ENCODE measurements around the gene GPR55. TPM values are rescaled to one million over a fixed set of nuclear protein-coding genes. Genes with fewer than 3 reads are reported as not detected.

Gene GPR55
- total and polyA plus RNA-seq, 3 donors from 2014 or later, result 10.9 to 14.7 (median 12.3) TPM

GRCh38 chr2:230902180-230902899 lies 22.7 kb downstream of the GPR55 start:
- no peaks in the 10 kb centered on the region for H3K36me3 ChIP-seq (ENCODE audit: low read depth, missing control alignments)
- TF ChIP-seq, protein P1, sequence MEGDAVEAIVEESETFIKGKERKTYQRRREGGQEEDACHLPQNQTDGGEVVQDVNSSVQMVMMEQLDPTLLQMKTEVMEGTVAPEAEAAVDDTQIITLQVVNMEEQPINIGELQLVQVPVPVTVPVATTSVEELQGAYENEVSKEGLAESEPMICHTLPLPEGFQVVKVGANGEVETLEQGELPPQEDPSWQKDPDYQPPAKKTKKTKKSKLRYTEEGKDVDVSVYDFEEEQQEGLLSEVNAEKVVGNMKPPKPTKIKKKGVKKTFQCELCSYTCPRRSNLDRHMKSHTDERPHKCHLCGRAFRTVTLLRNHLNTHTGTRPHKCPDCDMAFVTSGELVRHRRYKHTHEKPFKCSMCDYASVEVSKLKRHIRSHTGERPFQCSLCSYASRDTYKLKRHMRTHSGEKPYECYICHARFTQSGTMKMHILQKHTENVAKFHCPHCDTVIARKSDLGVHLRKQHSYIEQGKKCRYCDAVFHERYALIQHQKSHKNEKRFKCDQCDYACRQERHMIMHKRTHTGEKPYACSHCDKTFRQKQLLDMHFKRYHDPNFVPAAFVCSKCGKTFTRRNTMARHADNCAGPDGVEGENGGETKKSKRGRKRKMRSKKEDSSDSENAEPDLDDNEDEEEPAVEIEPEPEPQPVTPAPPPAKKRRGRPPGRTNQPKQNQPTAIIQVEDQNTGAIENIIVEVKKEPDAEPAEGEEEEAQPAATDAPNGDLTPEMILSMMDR (IDR thresholded peaks at IDR 0.05), result peak; percentile 40 to 54 (median 48)
- no peak for TF ChIP-seq POLR2A (IDR thresholded peaks at IDR 0.05)
- no peak overlapping the region for H3K27ac ChIP-seq
- peak; percentile 67 for DNase-seq
- intact Hi-C loops (cut with DNase I; ENCODE audit: low total_unique reads), result loop anchor here (10.0 kb wide), 1 partner anchor 82 kb away; no protein-coding TSS in a partner anchor
- WGBS, 2 donors, result 59 to 67% methylated on average over 7 to 8 of the region's 8 CpGs
- H3K4me1 ChIP-seq, result no peaks in the 10 kb centered on the region
- no peaks in the 10 kb centered on the region for H3K27me3 ChIP-seq
- no peak overlapping the region for H3K4me3 ChIP-seq
- H3K9me3 ChIP-seq, result no peaks in the 10 kb centered on the region

DNA sequence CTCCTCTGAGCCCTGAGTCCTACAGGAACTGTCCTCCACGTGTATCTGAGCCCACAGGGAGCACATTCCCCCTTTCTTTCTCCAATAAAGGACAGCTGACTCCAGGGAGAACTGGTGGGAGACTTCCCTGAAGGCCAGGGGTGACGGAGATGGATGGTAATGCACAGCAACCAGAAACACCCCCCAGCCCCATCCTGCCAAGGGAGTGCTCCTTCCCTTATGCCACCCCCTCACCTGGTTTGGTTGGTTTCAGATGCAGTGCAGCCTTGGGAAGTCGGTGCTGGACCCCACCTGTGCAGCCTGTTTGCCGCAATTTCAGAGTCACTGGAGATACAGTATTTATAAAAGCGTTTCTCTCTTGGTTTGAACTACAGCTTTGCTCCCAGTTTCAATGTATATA lies 24.0 kb downstream of the GPR55 start:
- no peak for TF ChIP-seq POLR2A (IDR thresholded peaks at IDR 0.05)
- TF ChIP-seq, protein P1 (IDR thresholded peaks at IDR 0.05), result no peak
- no peaks in the 10 kb centered on the region for H3K9me3 ChIP-seq
- intact Hi-C loops (cut with DNase I; ENCODE audit: low total_unique reads), result loop anchor here (10.0 kb wide), 1 partner anchor 84 kb away; no protein-coding TSS in a partner anchor
- no peak overlapping the region for H3K27ac ChIP-seq
- no peaks in the 10 kb centered on the region for H3K4me1 ChIP-seq
- no peak overlapping the region for H3K4me3 ChIP-seq
- H3K27me3 ChIP-seq, result no peaks in the 10 kb centered on the region
- no peaks in the 10 kb centered on the region for H3K36me3 ChIP-seq (ENCODE audit: low read depth, missing control alignments)
- 81 to 87% methylated on average over 5 of the region's 5 CpGs for WGBS, 2 donors
- DNase-seq, result no peak

DNA sequence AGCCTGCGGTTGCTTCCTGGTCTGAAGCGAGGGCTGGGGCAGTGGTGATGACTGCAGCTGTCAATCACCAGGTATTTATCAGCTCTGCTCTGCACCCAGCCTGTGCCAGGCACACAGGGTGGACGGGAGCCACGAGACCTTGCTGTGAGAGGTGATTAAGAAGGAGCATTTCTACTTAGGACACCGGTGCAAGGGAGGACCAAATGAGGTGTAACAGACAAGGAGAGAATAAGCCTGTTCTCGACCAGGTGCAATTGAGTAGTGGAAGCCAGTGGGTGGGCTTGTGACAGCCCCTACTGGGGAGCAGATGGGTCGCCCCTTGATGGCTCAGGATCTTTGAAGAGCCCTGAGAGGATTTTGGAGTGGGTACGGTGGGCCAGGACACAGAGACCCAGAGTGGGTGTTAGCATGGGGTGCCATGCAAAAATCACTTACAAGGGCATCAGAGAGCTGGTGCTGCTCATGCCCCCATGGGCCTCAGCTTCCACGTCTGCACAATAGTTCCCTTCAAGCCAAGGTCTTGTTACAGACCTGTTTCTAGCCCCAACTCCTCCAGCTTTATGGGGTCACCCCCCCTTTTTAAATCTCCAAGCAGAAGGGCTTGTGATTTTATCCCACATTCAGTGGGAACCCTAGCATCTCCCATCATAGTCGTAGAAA lies 24.6 kb downstream of the GPR55 start:
- intact Hi-C loops (cut with DNase I; ENCODE audit: low total_unique reads), result loop anchor here (10.0 kb wide), 1 partner anchor 84 kb away; no protein-coding TSS in a partner anchor

DNA sequence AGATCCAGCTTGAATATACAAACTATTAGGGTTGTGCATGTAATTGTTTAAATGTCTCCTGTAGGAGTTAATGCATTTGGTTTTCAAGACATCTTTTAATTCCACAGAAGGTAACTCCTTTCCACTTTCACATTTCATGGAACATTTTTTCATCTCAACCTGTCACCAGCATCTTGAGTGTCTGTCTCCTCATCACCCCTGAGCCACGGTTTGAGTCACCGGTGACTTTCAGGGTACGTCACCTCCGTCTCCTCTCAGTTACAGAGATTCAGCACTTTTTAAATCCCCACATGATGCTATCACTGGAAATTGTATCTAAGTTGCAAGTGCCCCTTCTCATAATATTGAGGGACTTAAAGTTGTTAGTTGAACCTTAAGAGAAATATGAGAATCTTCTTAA lies 25.3 kb downstream of the GPR55 start:
- no peak for DNase-seq
- Histone ChIP-seq H3K27ac (no peak overlapping the region), H3K9me3 (no peaks in the 10 kb centered on the region), H3K27me3 (no peaks in the 10 kb centered on the region), H3K4me1 (no peaks in the 10 kb centered on the region), H3K4me3 (no peak overlapping the region), H3K36me3 (ENCODE audit: low read depth, missing control alignments) (no peaks in the 10 kb centered on the region)
- intact Hi-C loops (cut with DNase I; ENCODE audit: low total_unique reads), result loop anchor here (10.0 kb wide), 1 partner anchor 85 kb away; no protein-coding TSS in a partner anchor
- WGBS, 2 donors, result 92 to 93% methylated on average over 4 of the region's 4 CpGs
- TF ChIP-seq POLR2A (IDR thresholded peaks at IDR 0.05), result no peak
- TF ChIP-seq, protein P1 (IDR thresholded peaks at IDR 0.05), result no peak

More for the DNA sequence above, 24.6 kb downstream of the GPR55 start:
- no peaks in the 10 kb centered on the region for H3K4me1 ChIP-seq
- no peak for TF ChIP-seq POLR2A (IDR thresholded peaks at IDR 0.05)
- TF ChIP-seq, protein P1 (IDR thresholded peaks at IDR 0.05), result no peak
- no peak overlapping the region for H3K4me3 ChIP-seq
- H3K27ac ChIP-seq, result no peak overlapping the region
- H3K27me3 ChIP-seq, result no peaks in the 10 kb centered on the region
- no peaks in the 10 kb centered on the region for H3K9me3 ChIP-seq
- DNase-seq, result no peak
- WGBS, 2 donors, result 80 to 81% methylated on average over 10 of the region's 10 CpGs
- no peaks in the 10 kb centered on the region for H3K36me3 ChIP-seq (ENCODE audit: low read depth, missing control alignments)
